Endothelial cell of umbilical vein (primary cell): Measurements from ENCODE around the gene ISL1. TPM values are rescaled to one million over a fixed set of nuclear protein-coding genes. Genes with fewer than 3 reads are reported as not detected.

Experiments
- BruUV-seq: library from RNA; stranded (reverse); fragments of 400-500 nt; replicated peaks from 2 replicates; lab custom pipeline; 2021; lab: Mats Ljungman, UMichigan
- CTCF ChIA-PET: fragments of 300-600, 350-600 bp; sonication (Branson Sonifier 250); formaldehyde crosslinking; loops from one replicate; lab custom pipeline; 2021; ENCODE audit warnings: antibody characterized with exemption, inconsistent platforms; lab: Charles Lee
- POLR2A ChIA-PET: fragments of 300-600, 350-600 bp; sonication (Branson Sonifier 250); formaldehyde crosslinking; loops from one replicate; lab custom pipeline; 2021; ENCODE audit warnings: antibody characterized with exemption, inconsistent platforms; lab: Charles Lee
- DNase-seq: peaks from one replicate; pipeline ENCODE4 v3.0.0-alpha.2; 2011; ENCODE audit warnings: low read depth, low spot score
- FAIRE-seq: peaks from 2 replicates; lab custom pipeline; 2011; peaks lifted over from hg19 to GRCh38; lab: Jason Lieb, UNC
- H2AFZ ChIP-seq: 2 replicates; pipeline ENCODE4 v1.6.0; 2012; ENCODE audit warnings: low read depth, low read length, control low read depth, inconsistent platforms
- H3K27ac ChIP-seq: 2 replicates; pipeline ENCODE4 v1.5.1; 2011; ENCODE audit warnings: low read depth, mild to moderate bottlenecking, control low read depth, low read length, moderate library complexity; ENCODE audit not compliant: insufficient read depth
- H3K27me3 ChIP-seq, 2 experiments: 2 replicates each; pipeline versions ENCODE4 v1.6.0 to v1.6.1; 2011; ENCODE audit warnings: low read length in 2 of 2, mixed read lengths in 1 of 2; ENCODE audit not compliant: control insufficient read depth in 2 of 2, insufficient read depth in 2 of 2
- H3K36me3 ChIP-seq, 2 experiments: 2 replicates in 1 of 2; 3 replicates in 1 of 2; pipeline ENCODE4 v1.5.1; 2011; ENCODE audit warnings: low read length in 2 of 2, mild to moderate bottlenecking in 1 of 2, moderate library complexity in 1 of 2; ENCODE audit not compliant: control insufficient read depth in 2 of 2, insufficient read depth in 2 of 2; ENCODE audit errors: extremely low read depth in 1 of 2
- H3K4me1 ChIP-seq: 3 replicates; pipeline ENCODE4 v1.5.1; 2011; ENCODE audit warnings: mild to moderate bottlenecking, low read length; ENCODE audit not compliant: control insufficient read depth, insufficient read depth; ENCODE audit errors: extremely low read depth
- H3K4me2 ChIP-seq: 2 replicates; pipeline ENCODE4 v1.6.1; 2011; ENCODE audit warnings: low read length, control low read depth, mixed read lengths; ENCODE audit not compliant: insufficient read depth
- H3K4me3 ChIP-seq, 3 experiments: fragments of 200-600 bp in 1 of 3; sonication (generic), shearing (Covaris generic) in 1 of 3; replicated peaks in 1 of 3; 2 replicates each; pipeline ENCODE4 v1.5.1; 2011 to 2016; ENCODE audit warnings: control low read depth in 3 of 3, low read length in 3 of 3, mild to moderate bottlenecking in 2 of 3, inconsistent platforms in 1 of 3, low read depth in 1 of 3, moderate library complexity in 1 of 3; ENCODE audit not compliant: insufficient read depth in 1 of 3
- H3K79me2 ChIP-seq: 2 replicates; pipeline ENCODE4 v1.6.0; 2012; ENCODE audit warnings: low read length, inconsistent platforms; ENCODE audit not compliant: control insufficient read depth, insufficient read depth
- H3K9ac ChIP-seq: replicated peaks from 2 replicates; pipeline ENCODE3; 2011; ENCODE audit warnings: low read length, control low read depth; ENCODE audit not compliant: insufficient read depth; ENCODE audit errors: extremely low read depth
- H3K9me1 ChIP-seq: replicated peaks from 3 replicates; pipeline ENCODE4 v1.6.0; 2011; ENCODE audit warnings: mild to moderate bottlenecking, low read length; ENCODE audit not compliant: control insufficient read depth, insufficient read depth; ENCODE audit errors: extremely low read depth
- H3K9me3 ChIP-seq: replicated peaks from 2 replicates; pipeline ENCODE4 v1.5.1; 2012; ENCODE audit warnings: low read length, inconsistent platforms; ENCODE audit not compliant: control insufficient read depth, insufficient read depth
- H4K20me1 ChIP-seq: replicated peaks from 2 replicates; pipeline ENCODE3; 2011; ENCODE audit warnings: mild to moderate bottlenecking, low read length; ENCODE audit not compliant: control insufficient read depth, insufficient read depth; ENCODE audit errors: extremely low read depth
- CTCF ChIP-seq, 2 donors: IDR thresholded peaks; 1 replicate in 1 of 2; 2 replicates in 1 of 2; pipeline ENCODE4 v1.5.1; 2011; ENCODE audit warnings: low read length in 2 of 2, mild to moderate bottlenecking in 2 of 2, moderate library complexity in 2 of 2, control low read depth in 1 of 2, inconsistent platforms in 1 of 2, low read depth in 1 of 2; ENCODE audit not compliant: insufficient read depth in 1 of 2; ENCODE audit errors: extremely low read depth in 1 of 2
- EZH2 ChIP-seq: IDR thresholded peaks from 2 replicates; pipeline ENCODE4 v1.6.1; 2012; ENCODE audit warnings: borderline replicate concordance, low read depth, mild to moderate bottlenecking, moderate library complexity, low read length, inconsistent platforms; ENCODE audit not compliant: severe bottlenecking
- dilution Hi-C: fragments of 300-500 bp; cut with MboI; formaldehyde crosslinking; loops from one replicate; pipeline ENCODE4 v1.15.0; 2019; ENCODE audit warnings: low sequenced_read_pairs; ENCODE audit not compliant: extremely low pct_ligation_motif_present
- intact Hi-C: fragments of 100-400 bp; cut with micrococcal nuclease; formaldehyde crosslinking; loops from one replicate; pipeline ENCODE4 v1.10.0; 2022
- polyA plus RNA-seq, 4 experiments: library from polyadenylated mRNA; depleted of rRNA in 3 of 4; stranded (reverse) in 3 of 4; unstranded in 1 of 4; fragments of >200 nt; gene quantifications; 2 replicates each; pipeline versions ENCODE4 v1.2.1 to v1.2.3, GENCODE V29; 2011 to 2012; ENCODE audit warnings: missing spikeins in 1 of 4
- total RNA-seq: library from RNA; stranded (reverse); gene quantifications from 2 replicates; pipeline ENCODE4 v1.2.3, GENCODE V29; 2021

Gene ISL1
- total and polyA plus RNA-seq, 2 donors (not counting 3 experiments of a cell fraction or from before 2014, with no cell fraction given), result 0.28 to 1.1 TPM

GRCh38 chr5:51380603-51381207 is 2.5 kb upstream of the ISL1 start:
- ChIA-PET CTCF (interaction anchor here (0.9 to 4.8 kb wide), 9 partner anchors 12 to 627 kb away, joined by 3 to 30 read pairs (median 5); no protein-coding TSS in a partner anchor), POLR2A (no interaction called here)
- no peaks in the 10 kb centered on the region for H3K36me3 ChIP-seq
- intact Hi-C loops (loop anchor here (1.0 to 5.0 kb wide), 8 partner anchors 305 to 1277 kb away; no protein-coding TSS in a partner anchor), dilution Hi-C loops (no loop called here)
- FAIRE-seq (peak; percentile 73), DNase-seq (peak; percentile 56)
- no peak overlapping the region for H2AFZ ChIP-seq
- peaks cover 18% of the 10 kb centered on the region for H3K4me1 ChIP-seq
- H4K20me1 ChIP-seq, result no peaks in the 10 kb centered on the region
- H3K4me3 ChIP-seq, result no peak overlapping the region
- H3K9me3 ChIP-seq, result no peaks in the 10 kb centered on the region
- no peaks in the 10 kb centered on the region for H3K9me1 ChIP-seq
- no TSS peak for BruUV-seq
- no peak overlapping the region for H3K9ac ChIP-seq
- peaks cover 36 to 80% of the 10 kb centered on the region in 2 experiments for H3K27me3 ChIP-seq
- H3K27ac ChIP-seq, result no peak overlapping the region
- TF ChIP-seq CTCF (IDR thresholded peaks at IDR 0.05; ENCODE audit: extremely low read depth in 1 of 2, insufficient read depth in 1 of 2, low read depth in 1 of 2, low read length in 2 of 2) (peak; percentile 34 to 60), EZH2 (no peak)
- no peak overlapping the region for H3K4me2 ChIP-seq
- no peaks in the 10 kb centered on the region for H3K79me2 ChIP-seq
